ENCODE results near the gene MKNK2.
"Not testable (repeated sequence)": the region's sequence is repeated elsewhere in the genome, so short reads cannot be mapped to it uniquely, and the experiment has no call there.

Gene MKNK2

GRCh38 chr19:1997353-1998233 lies 53.5 kb downstream of the MKNK2 start:
- DNase-seq (ENCODE audit: low read depth in 2 of 2, low spot score in 1 of 2) = no peak

GRCh38 chr19:1992759-1993260 lies 58.2 kb downstream of the MKNK2 start:
- no peak for DNase-seq (ENCODE audit: low read depth in 2 of 2, low spot score in 1 of 2)

GRCh38 chr19:1991018-1991913 lies 59.8 kb downstream of the MKNK2 start:
- DNase-seq (ENCODE audit: low read depth in 2 of 2, low spot score in 1 of 2) = no peak

GRCh38 chr19:1990230-1991017 lies 60.6 kb downstream of the MKNK2 start:
- DNase-seq (ENCODE audit: low read depth in 2 of 2, low spot score in 1 of 2) = no peak

GRCh38 chr19:1989513-1990229 lies 61.4 kb downstream of the MKNK2 start:
- DNase-seq (ENCODE audit: low read depth in 2 of 2, low spot score in 1 of 2) = no peak

- not testable (repeated sequence) for DNase-seq (ENCODE audit: low read depth in 2 of 2, low spot score in 1 of 2)
Observed at GRCh38 chr19:1988464-1988863, 62.6 kb downstream of the MKNK2 start.
